Activated naive CD4-positive, alpha-beta T cell treated with anti-CD3 and anti-CD28 coated beads, Interleukin-2, amount 10 ng/mL, durations not matched to agents 7 days and 5 days (primary cell): ENCODE data around the gene RNF168.
"Not testable (repeated sequence)": the region's sequence is repeated elsewhere in the genome, so short reads cannot be mapped to it uniquely, and the experiment has no call there.

Experiments
- CTCF ChIA-PET: fragments of 350-600 bp; sonication (Branson Sonifier 250); formaldehyde crosslinking; loops from one replicate; lab custom pipeline; 2021; ENCODE audit warnings: antibody characterized with exemption; lab: Charles Lee
- DNase-seq: peaks from one replicate; pipeline ENCODE4 v3.0.0-alpha.2; 2020
- H3K27ac Mint-ChIP-seq: one replicate; pipeline ENCODE4 v1.8.0; 2021; ENCODE audit warnings: mild to moderate bottlenecking, moderate library complexity, mixed read lengths
- H3K27me3 Mint-ChIP-seq: one replicate; pipeline ENCODE4 v1.8.0; 2021; ENCODE audit warnings: mild to moderate bottlenecking, mixed read lengths
- H3K36me3 Mint-ChIP-seq: one replicate; pipeline ENCODE4 v1.8.0; 2021; ENCODE audit warnings: mixed read lengths
- H3K4me1 Mint-ChIP-seq: one replicate; pipeline ENCODE4 v1.8.0; 2021; ENCODE audit warnings: mixed read lengths
- H3K4me3 Mint-ChIP-seq: one replicate; pipeline ENCODE4 v1.8.0; 2021; ENCODE audit warnings: mild to moderate bottlenecking, moderate library complexity, mixed read lengths
- H3K9me3 Mint-ChIP-seq: one replicate; pipeline ENCODE4 v1.8.0; 2021; ENCODE audit warnings: mixed read lengths

Gene RNF168

DNA sequence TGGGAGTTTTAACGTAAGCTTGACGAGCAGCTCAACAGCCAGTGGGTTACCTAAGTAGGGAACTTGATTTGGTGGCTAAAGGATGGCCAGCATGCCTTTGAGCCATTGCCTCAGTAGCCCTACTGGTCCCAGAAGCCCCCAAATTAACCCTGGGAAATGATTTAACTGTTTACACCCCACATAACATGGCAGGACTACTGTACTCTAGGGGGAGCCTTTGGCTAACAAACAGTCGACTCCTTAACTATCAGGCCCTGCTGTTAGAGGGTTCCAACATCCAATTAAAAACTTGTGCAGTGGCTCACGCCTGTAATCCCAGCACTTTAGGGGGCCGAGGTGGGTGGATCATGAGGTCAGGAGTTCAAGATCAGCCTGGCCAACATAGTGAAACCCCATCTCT is 21.0 kb upstream of the RNF168 start:
- Mint-ChIP-seq H3K4me3 (no peak overlapping the region), H3K27me3 (peaks cover 16% of the 10 kb centered on the region), H3K4me1 (peaks cover 15% of the 10 kb centered on the region), H3K36me3 (peaks cover 9% of the 10 kb centered on the region), H3K9me3 (peaks cover 27% of the 10 kb centered on the region), H3K27ac (no peak overlapping the region)
- CTCF ChIA-PET, result interaction anchor here (0.9 to 4.8 kb wide), 8 partner anchors 11 to 308 kb away, joined by 3 to 46 read pairs (median 6); partner anchors contain the start of gene SLC51A
- DNase-seq, result no peak

DNA sequence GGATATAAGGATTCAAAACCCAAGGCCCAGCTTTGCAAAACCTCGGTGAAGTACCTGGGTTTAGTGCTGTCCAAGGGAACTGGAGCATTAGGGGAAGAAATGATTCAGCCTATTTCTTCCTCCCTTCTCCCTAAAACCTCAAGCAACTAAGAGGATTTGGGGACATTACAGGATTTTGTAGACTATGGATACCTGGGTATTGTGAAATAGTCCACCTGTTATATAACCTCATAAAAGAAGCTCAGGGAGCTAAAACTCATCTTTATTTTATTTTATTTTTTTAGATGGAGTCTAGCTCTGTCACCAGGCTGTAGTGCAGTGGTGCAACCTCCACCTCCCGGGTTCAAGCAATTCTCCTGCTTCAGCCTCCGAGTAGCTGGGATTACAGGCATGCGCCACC is 20.3 kb upstream of the RNF168 start:
- H3K4me3 Mint-ChIP-seq, result no peak overlapping the region
- CTCF ChIA-PET, result interaction anchor here (0.9 to 4.8 kb wide), 13 partner anchors 10 to 307 kb away, joined by 3 to 46 read pairs (median 5); partner anchors contain the start of genes RNF168 and SLC51A
- no peak for DNase-seq
- no peak overlapping the region for H3K27ac Mint-ChIP-seq
- peaks cover 34% of the 10 kb centered on the region for H3K9me3 Mint-ChIP-seq
- H3K36me3 Mint-ChIP-seq, result peaks cover 14% of the 10 kb centered on the region
- H3K4me1 Mint-ChIP-seq, result peaks cover 11% of the 10 kb centered on the region
- peaks cover 13% of the 10 kb centered on the region for H3K27me3 Mint-ChIP-seq

GRCh38 chr3:196521291-196521690 is 17.7 kb upstream of the RNF168 start:
- Mint-ChIP-seq H3K36me3 (peaks cover 14% of the 10 kb centered on the region), H3K9me3 (peaks cover 44% of the 10 kb centered on the region)
- H3K27me3 Mint-ChIP-seq, H3K27ac Mint-ChIP-seq, DNase-seq, H3K4me1 Mint-ChIP-seq, H3K4me3 Mint-ChIP-seq: not testable (repeated sequence)
- CTCF ChIA-PET, result interaction anchor here (1.1 to 4.8 kb wide), 8 partner anchors 14 to 268 kb away, joined by 3 to 46 read pairs (median 9); partner anchors contain the start of gene RNF168

GRCh38 chr3:196519718-196520082 is 16.1 kb upstream of the RNF168 start:
- H3K9me3 Mint-ChIP-seq, result peaks cover 45% of the 10 kb centered on the region
- H3K36me3 Mint-ChIP-seq, result peaks cover 14% of the 10 kb centered on the region
- H3K27ac Mint-ChIP-seq, result no peak overlapping the region
- CTCF ChIA-PET, result interaction anchor here (0.6 to 2.6 kb wide), 6 partner anchors 33 to 625 kb away, joined by 3 to 20 read pairs (median 4); no protein-coding TSS in a partner anchor
- H3K4me3 Mint-ChIP-seq, result no peak overlapping the region
- H3K4me1 Mint-ChIP-seq, result no peaks in the 10 kb centered on the region
- no peak for DNase-seq
- H3K27me3 Mint-ChIP-seq, result peaks cover 9% of the 10 kb centered on the region

- peaks cover 9% of the 10 kb centered on the region for H3K27me3 Mint-ChIP-seq
Observed at GRCh38 chr3:196518966-196519717, 15.6 kb upstream of the RNF168 start.

GRCh38 chr3:196517919-196518318 is 14.4 kb upstream of the RNF168 start:
- peaks cover 14% of the 10 kb centered on the region for H3K36me3 Mint-ChIP-seq
- H3K27me3 Mint-ChIP-seq, result peaks cover 14% of the 10 kb centered on the region
- no peak overlapping the region for H3K27ac Mint-ChIP-seq
- H3K4me1 Mint-ChIP-seq, result no peaks in the 10 kb centered on the region
- no peak for DNase-seq
- no peak overlapping the region for H3K4me3 Mint-ChIP-seq
- CTCF ChIA-PET, result interaction anchor here (0.9 to 2.6 kb wide), 6 partner anchors 9 to 464 kb away, joined by 3 to 20 read pairs (median 4); no protein-coding TSS in a partner anchor
- peaks cover 51% of the 10 kb centered on the region for H3K9me3 Mint-ChIP-seq

More at GRCh38 chr3:196518966-196519717, 15.6 kb upstream of the RNF168 start:
- no peak overlapping the region for H3K27ac Mint-ChIP-seq
- CTCF ChIA-PET, result interaction anchor here (0.6 to 2.6 kb wide), 8 partner anchors 33 to 625 kb away, joined by 3 to 20 read pairs (median 4); no protein-coding TSS in a partner anchor
- H3K36me3 Mint-ChIP-seq, result peaks cover 14% of the 10 kb centered on the region
- no peaks in the 10 kb centered on the region for H3K4me1 Mint-ChIP-seq
- no peak overlapping the region for H3K4me3 Mint-ChIP-seq
- peaks cover 47% of the 10 kb centered on the region for H3K9me3 Mint-ChIP-seq
- DNase-seq, result peak; percentile 75

DNA sequence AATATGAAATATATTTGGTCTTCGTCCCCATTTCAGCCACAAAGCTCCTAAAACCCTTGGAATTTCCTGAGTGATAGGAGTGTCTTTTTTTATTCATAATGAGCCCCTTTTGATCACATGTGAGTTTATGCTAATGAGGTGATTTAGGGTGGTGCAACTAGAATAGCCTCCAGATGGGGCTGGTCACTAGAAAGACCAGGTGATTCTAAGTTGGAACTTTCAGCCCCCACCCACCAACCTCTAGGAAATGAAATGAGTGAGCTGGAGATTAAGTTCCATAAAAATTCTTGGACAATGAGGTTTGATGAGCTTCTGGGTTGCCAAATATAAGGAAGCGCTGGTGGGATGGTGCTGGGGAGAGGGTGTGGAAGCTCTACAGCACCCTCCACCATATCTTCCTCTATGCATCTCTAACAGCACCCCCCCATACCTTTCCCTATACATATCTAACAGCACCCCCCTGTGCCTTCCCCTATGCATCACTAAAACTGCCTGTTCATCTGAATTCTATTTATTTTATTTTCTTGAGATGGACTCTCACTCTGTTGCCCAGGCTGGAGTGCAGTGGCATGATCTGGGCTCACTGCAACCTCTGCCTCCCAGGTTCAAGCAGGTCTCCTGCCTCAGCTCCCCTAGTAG is 13.7 kb upstream of the RNF168 start:
- no peak overlapping the region for H3K27ac Mint-ChIP-seq
- peaks cover 13% of the 10 kb centered on the region for H3K36me3 Mint-ChIP-seq
- H3K4me3 Mint-ChIP-seq, result no peak overlapping the region
- H3K4me1 Mint-ChIP-seq, result no peaks in the 10 kb centered on the region
- CTCF ChIA-PET, result interaction anchor here (0.9 to 2.6 kb wide), 6 partner anchors 9 to 464 kb away, joined by 3 to 20 read pairs (median 4); no protein-coding TSS in a partner anchor
- H3K27me3 Mint-ChIP-seq, result peaks cover 10% of the 10 kb centered on the region
- peaks cover 48% of the 10 kb centered on the region for H3K9me3 Mint-ChIP-seq
- DNase-seq, result no peak

GRCh38 chr3:196514913-196515621 is 11.5 kb upstream of the RNF168 start, which contains the start of gene SMCO1:
Gene SMCO1, minus strand, starts transcription at chr3:196515346. Its CDS starts 137 bp downstream, at chr3:196515209.
- DNase-seq, result no peak
- H3K9me3 Mint-ChIP-seq, result peaks cover 29% of the 10 kb centered on the region
- H3K27ac Mint-ChIP-seq, result no peak within 1 kb of the TSS
- no peak within 1 kb of the TSS for H3K4me3 Mint-ChIP-seq
- peaks cover 4% of the 10 kb centered on the region for H3K4me1 Mint-ChIP-seq
- peaks cover 10% of the 10 kb centered on the region for H3K27me3 Mint-ChIP-seq
- H3K36me3 Mint-ChIP-seq, result peaks cover 8% of the 10 kb centered on the region
- CTCF ChIA-PET, result no interaction called here

DNA sequence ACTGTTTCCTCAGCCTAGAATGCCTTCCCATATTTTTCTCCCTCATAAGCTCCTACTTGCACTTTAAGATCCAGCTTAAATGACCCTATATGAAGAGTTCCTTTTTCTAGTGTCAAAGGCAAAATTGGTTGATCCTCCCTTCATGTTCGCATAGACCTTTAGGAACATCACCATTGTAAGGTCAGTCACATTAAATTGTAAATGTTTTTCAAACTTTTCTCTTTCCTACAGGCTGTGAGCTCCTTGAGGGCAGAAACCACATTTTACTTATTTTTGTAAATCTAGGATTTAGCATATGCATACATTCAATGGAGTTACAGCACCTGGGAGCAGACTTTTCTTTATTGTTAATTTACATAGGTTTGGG is 10.8 kb upstream of the RNF168 start:
- DNase-seq, result no peak
- Mint-ChIP-seq H3K4me1 (peaks cover 4% of the 10 kb centered on the region), H3K27me3 (peaks cover 10% of the 10 kb centered on the region), H3K36me3 (peaks cover 3% of the 10 kb centered on the region), H3K4me3 (no peak overlapping the region), H3K9me3 (peaks cover 22% of the 10 kb centered on the region), H3K27ac (no peak overlapping the region)
- CTCF ChIA-PET, result interaction anchor here (1.0 to 1.2 kb wide), 2 partner anchors 9 to 14 kb away, joined by 3 to 4 read pairs; no protein-coding TSS in a partner anchor

GRCh38 chr3:196513697-196514349 is 10.3 kb upstream of the RNF168 start:
- no peak for DNase-seq
- Mint-ChIP-seq H3K27me3 (peaks cover 10% of the 10 kb centered on the region), H3K4me3 (no peak overlapping the region), H3K36me3 (no peaks in the 10 kb centered on the region), H3K4me1 (peaks cover 4% of the 10 kb centered on the region), H3K9me3 (peaks cover 17% of the 10 kb centered on the region), H3K27ac (no peak overlapping the region)
- CTCF ChIA-PET, result interaction anchor here (1.0 to 1.2 kb wide), 2 partner anchors 9 to 15 kb away, joined by 3 to 4 read pairs; no protein-coding TSS in a partner anchor

DNA sequence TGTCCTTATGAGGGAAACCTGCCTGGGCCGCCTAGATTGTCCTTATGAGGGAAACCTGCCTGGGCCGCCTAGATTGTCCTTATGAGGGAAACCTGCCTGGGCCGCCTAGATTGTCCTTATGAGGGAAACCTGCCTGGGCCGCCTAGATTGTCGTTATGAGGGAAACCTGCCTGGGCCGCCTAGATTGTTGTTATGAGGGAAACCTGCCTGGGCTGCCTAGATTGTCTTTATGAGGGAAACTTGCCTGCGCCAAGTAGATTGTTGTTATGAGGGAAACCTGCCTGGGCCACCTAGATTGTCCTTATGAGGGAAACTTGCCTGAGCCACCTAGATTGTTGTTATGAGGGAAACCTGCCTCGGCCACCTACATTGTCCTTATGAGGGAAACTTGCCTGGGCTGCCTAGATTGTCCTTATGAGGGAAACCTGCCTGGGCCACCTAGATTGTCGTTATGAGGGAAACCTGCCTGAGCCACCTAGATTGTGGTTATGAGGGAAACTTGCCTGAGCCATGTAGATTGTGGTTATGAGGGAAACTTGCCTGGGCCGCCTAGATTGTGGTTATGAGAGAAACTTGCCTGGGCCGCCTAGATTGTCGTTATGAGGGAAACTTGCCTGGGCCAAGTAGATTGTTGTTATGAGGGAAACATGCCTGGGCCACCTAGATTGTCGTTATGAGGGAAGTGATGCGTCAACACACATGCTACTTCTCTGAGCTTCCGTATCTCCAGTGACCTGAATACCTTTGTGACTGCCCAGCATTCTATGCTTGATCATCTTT is 8.3 kb upstream of the RNF168 start:
- H3K36me3 Mint-ChIP-seq, H3K4me3 Mint-ChIP-seq, DNase-seq, H3K4me1 Mint-ChIP-seq, H3K27ac Mint-ChIP-seq: not testable (repeated sequence)
- peaks cover 19% of the 10 kb centered on the region for H3K27me3 Mint-ChIP-seq
- CTCF ChIA-PET, result interaction anchor here (1.7 kb wide), 1 partner anchor 11 kb away, joined by 9 read pairs; no protein-coding TSS in a partner anchor
- peaks cover 10% of the 10 kb centered on the region for H3K9me3 Mint-ChIP-seq

GRCh38 chr3:196511108-196511507 is 7.5 kb upstream of the RNF168 start:
- Mint-ChIP-seq H3K9me3 (peaks cover 15% of the 10 kb centered on the region), H3K27me3 (peaks cover 24% of the 10 kb centered on the region)
- H3K27ac Mint-ChIP-seq, H3K36me3 Mint-ChIP-seq, H3K4me1 Mint-ChIP-seq, H3K4me3 Mint-ChIP-seq, DNase-seq: not testable (repeated sequence)
- CTCF ChIA-PET, result interaction anchor here (1.5 kb wide), 1 partner anchor 13 kb away, joined by 4 read pairs; no protein-coding TSS in a partner anchor
